HG03066 (cell line): Measurements from ENCODE around the gene TXNRD2.

ENCODE experiments used
- ATAC-seq: cut with Tn5 transposase; IDR thresholded peaks from one replicate; pipeline ENCODE4 v1.9.1; 2021; ENCODE audit warnings: low read depth; ENCODE audit not compliant: unreplicated experiment

The TXNRD2 gene

GRCh38 chr22:19967850-19968449 is 26.3 kb upstream of the TXNRD2 start:
- no peak for ATAC-seq

- ATAC-seq = no peak
Observed at GRCh38 chr22:19966908-19967750, 25.5 kb upstream of the TXNRD2 start.

- ATAC-seq = no peak
Observed at GRCh38 chr22:19965771-19966709, 24.4 kb upstream of the TXNRD2 start.

- no peak for ATAC-seq
Observed at GRCh38 chr22:19964701-19965386, 23.2 kb upstream of the TXNRD2 start.

- no peak for ATAC-seq
Observed at GRCh38 chr22:19963863-19964642, 22.4 kb upstream of the TXNRD2 start.

GRCh38 chr22:19962909-19963806 is 21.5 kb upstream of the TXNRD2 start:
- ATAC-seq = no peak

- no peak for ATAC-seq
Observed at GRCh38 chr22:19962246-19962908, 20.8 kb upstream of the TXNRD2 start.

GRCh38 chr22:19961868-19962245 is 20.2 kb upstream of the TXNRD2 start:
- no peak for ATAC-seq

GRCh38 chr22:19961201-19961580 is 19.6 kb upstream of the TXNRD2 start:
- ATAC-seq = no peak

- ATAC-seq = no peak
Observed at GRCh38 chr22:19960491-19961200, 19.0 kb upstream of the TXNRD2 start.

- ATAC-seq = no peak
Observed at GRCh38 chr22:19959587-19960490, 18.2 kb upstream of the TXNRD2 start.

- no peak for ATAC-seq
Observed at GRCh38 chr22:19959043-19959586, 17.5 kb upstream of the TXNRD2 start.

- no peak for ATAC-seq
Observed at GRCh38 chr22:19958083-19959042, 16.7 kb upstream of the TXNRD2 start.

GRCh38 chr22:19957445-19957844 is 15.8 kb upstream of the TXNRD2 start:
- ATAC-seq = no peak
